GM12878 (cell line): ENCODE measurements around the gene CNIH2. TPM values are rescaled to one million over a fixed set of nuclear protein-coding genes. Genes with fewer than 3 reads are reported as not detected.
A peak's percentile ranks its signal among the peaks of the same experiment; 100 is the strongest.

Experiments
- ATAC-seq: fragments of 200-7000 bp; cut with Tn5 transposase; 3 replicates; pipeline ENCODE4 v1.9.1; 2020; ENCODE audit warnings: mild to moderate bottlenecking, moderate library complexity
- BruUV-seq: library from RNA; stranded (reverse); fragments of 400-500 nt; replicated peaks from 2 replicates; lab custom pipeline; 2021; lab: Mats Ljungman, UMichigan
- CTCF ChIA-PET: fragments of 300-600 bp; sonication (Branson Sonifier 250); formaldehyde crosslinking; extraction: SDS; loops from one replicate; lab custom pipeline; 2021; ENCODE audit warnings: inconsistent platforms; lab: Yijun Ruan, JAX
- POLR2A ChIA-PET: fragments of 350-600 bp; formaldehyde crosslinking; extraction: SDS; loops from one replicate; lab custom pipeline; 2021; ENCODE audit warnings: inconsistent platforms; lab: Charles Lee
- RAD21 ChIA-PET: fragments of 300-600 bp; sonication (Branson Sonifier 250); formaldehyde crosslinking; loops from one replicate; lab custom pipeline; 2023; ENCODE audit warnings: antibody characterized with exemption; ENCODE audit not compliant: unreplicated experiment; lab: Charles Lee
- SMC1A ChIA-PET: fragments of 300-600 bp; sonication (Branson Sonifier 250); formaldehyde crosslinking; loops from one replicate; lab custom pipeline; 2023; ENCODE audit not compliant: unreplicated experiment, uncharacterized antibody; lab: Charles Lee
- DNase-seq: peaks from one replicate; pipeline ENCODE4 v3.0.0-alpha.2; 2011; ENCODE audit warnings: low read depth, low spot score
- FAIRE-seq: peaks from 3 replicates; lab custom pipeline; 2011; peaks lifted over from hg19 to GRCh38; lab: Jason Lieb, UNC
- H2AFZ ChIP-seq: 2 replicates; pipeline ENCODE4 v1.6.0; 2011; ENCODE audit warnings: low read depth, low read length, control low read depth; ENCODE audit not compliant: control insufficient read depth
- H3K27ac ChIP-seq: 2 replicates; pipeline ENCODE4 v1.5.1; 2011; ENCODE audit warnings: control low read depth; ENCODE audit not compliant: control insufficient read depth, insufficient read depth
- H3K27me3 ChIP-seq, 2 experiments: replicated peaks in 1 of 2; 2 replicates each; pipeline versions ENCODE4 v1.6.0 to v1.6.1; 2011; ENCODE audit warnings: low read length in 1 of 2; ENCODE audit not compliant: control insufficient read depth in 2 of 2, insufficient read depth in 2 of 2
- H3K36me3 ChIP-seq, 2 experiments: 2 replicates each; pipeline ENCODE4 v1.5.1; 2011; ENCODE audit warnings: low read length in 1 of 2; ENCODE audit not compliant: control insufficient read depth in 2 of 2, insufficient read depth in 2 of 2
- H3K4me1 ChIP-seq: 2 replicates; pipeline ENCODE4 v1.6.1; 2011; ENCODE audit warnings: mild to moderate bottlenecking, low read length, moderate library complexity, mixed read lengths; ENCODE audit not compliant: control insufficient read depth, insufficient read depth
- H3K4me2 ChIP-seq: 2 replicates; pipeline ENCODE4 v1.6.0; 2011; ENCODE audit warnings: control low read depth; ENCODE audit not compliant: control insufficient read depth, insufficient read depth
- H3K4me3 ChIP-seq: fragments of 200-600 bp; sonication (generic); 2 replicates; pipeline ENCODE4 v1.5.1; 2016
- H3K79me2 ChIP-seq: 2 replicates; pipeline ENCODE4 v1.6.0; 2011; ENCODE audit warnings: low read length; ENCODE audit not compliant: control insufficient read depth, insufficient read depth
- H3K9ac ChIP-seq: 2 replicates; pipeline ENCODE4 v1.8.0; 2011; ENCODE audit warnings: low read length, control low read depth, mixed read lengths; ENCODE audit not compliant: control insufficient read depth, insufficient read depth
- H3K9me3 ChIP-seq: replicated peaks from 3 replicates; pipeline ENCODE4 v1.5.1; 2011; ENCODE audit warnings: mild to moderate bottlenecking, low read length; ENCODE audit not compliant: control insufficient read depth, insufficient read depth
- H4K20me1 ChIP-seq: 2 replicates; pipeline ENCODE4 v1.6.0; 2011; ENCODE audit not compliant: control insufficient read depth, insufficient read depth
- E4F1 ChIP-seq: fragments of 450-650 bp; IDR thresholded peaks from 2 replicates; pipeline ENCODE4 v1.6.1; 2018; ENCODE audit warnings: borderline replicate concordance, mild to moderate bottlenecking; ENCODE audit not compliant: partially characterized antibody
- ELK1 ChIP-seq: IDR thresholded peaks from 2 replicates; pipeline ENCODE4 v1.6.1; 2012; ENCODE audit warnings: low read depth, low read length, improper control_type of control experiment
- JUNB ChIP-seq: IDR thresholded peaks from 2 replicates; pipeline ENCODE4 v1.6.1; 2016; ENCODE audit warnings: antibody characterized with exemption, mild to moderate bottlenecking
- LARP7 ChIP-seq: fragments of 450-650 bp; IDR thresholded peaks from 2 replicates; pipeline ENCODE4 v1.6.1; 2017; ENCODE audit warnings: mild to moderate bottlenecking
- MEF2B ChIP-seq: fragments of 450-650 bp; IDR thresholded peaks from 2 replicates; pipeline ENCODE4 v1.6.1; 2018; ENCODE audit warnings: mild to moderate bottlenecking, moderate library complexity; ENCODE audit not compliant: partially characterized antibody, poor library complexity, severe bottlenecking
- MTA2 ChIP-seq: fragments of 450-650 bp; IDR thresholded peaks from 2 replicates; pipeline ENCODE4 v1.6.1; 2016; ENCODE audit warnings: low read depth, mild to moderate bottlenecking, moderate library complexity
- NR2C2 ChIP-seq: IDR thresholded peaks from 2 replicates; pipeline ENCODE4 v1.6.1; 2011; ENCODE audit warnings: borderline replicate concordance, low read depth; ENCODE audit not compliant: control insufficient read depth, insufficient read length
- PAX5 ChIP-seq: IDR thresholded peaks from 2 replicates; pipeline ENCODE4 v1.6.1; 2011; ENCODE audit warnings: low read depth, low read length, borderline replicate concordance
- RUNX3 ChIP-seq: IDR thresholded peaks from 2 replicates; pipeline ENCODE4 v1.6.1; 2012; ENCODE audit warnings: low read length, inconsistent platforms
- SRF ChIP-seq, 2 experiments: IDR thresholded peaks; 2 replicates each; pipeline ENCODE4 v1.6.1; 2011; ENCODE audit warnings: low read depth in 2 of 2, low read length in 2 of 2, mild to moderate bottlenecking in 1 of 2, moderate library complexity in 1 of 2
- ZBTB11 ChIP-seq: fragments of 450-650 bp; formaldehyde crosslinking; IDR thresholded peaks from 2 replicates; pipeline ENCODE4 v1.5.0; 2022; ENCODE audit warnings: mild to moderate bottlenecking, missing genetic modification characterization
- WGBS: methylation state at CpG from one replicate; pipeline ENCODE4 v1.1.6; 2016; ENCODE audit warnings: low lambda C conversion rate; ENCODE audit not compliant: insufficient replicate concordance, insufficient coverage; ENCODE audit errors: missing lambda C conversion rate; 5-methylcytosine and 5-hydroxymethylcytosine counted together
- in situ Hi-C: fragments of 300-500 bp; cut with MboI; formaldehyde crosslinking; loops from 9 replicates; pipeline ENCODE4 v1.14.3; 2018; ENCODE audit warnings: mixed read lengths
- intact Hi-C: fragments of 100-400 bp; cut with micrococcal nuclease; formaldehyde crosslinking; loops from one replicate; pipeline ENCODE4 v1.14.2; 2022; ENCODE audit not compliant: unreplicated experiment
- polyA plus RNA-seq, 11 experiments: library from polyadenylated mRNA; depleted of rRNA in 4 of 11; unstranded in 6 of 11; stranded (reverse) in 5 of 11; fragments of >200 nt; fragmentation: Nextera tagmentation in 4 of 11; fragmentation: Illumina TruSeq in 1 of 11; extraction: Ambion mirVana in 4 of 11; extraction: Trizol in 1 of 11; gene quantifications; 1 replicate in 1 of 11; 2 replicates in 10 of 11; pipeline versions ENCODE4 v1.2.1 to v1.2.3, GENCODE V29; 2011 to 2016; ENCODE audit warnings: inconsistent platforms in 2 of 11, missing spikeins in 2 of 11, low read depth in 1 of 11
- total RNA-seq, 4 experiments: library from RNA; depleted of rRNA in 3 of 4; stranded (reverse); fragments of >200 nt in 3 of 4; fragmentation: Illumina TruSeq in 1 of 4; extraction: Trizol in 1 of 4; gene quantifications; 2 replicates each; pipeline versions ENCODE4 v1.2.1 to v1.2.3, GENCODE V29; 2013 to 2021

The CNIH2 gene
- total and polyA plus RNA-seq, 10 of the 15 experiments (the other 5 are each of a cell fraction or from before 2014, with no cell fraction given) = 0.07 to 1.3 (median 0.68) TPM; not detected in 2

- Histone ChIP-seq H3K4me3 (peak overlapping the region; percentile 77), H3K36me3 (peaks cover 17 to 28% of the 10 kb centered on the region in 2 experiments), H3K9me3 (no peaks in the 10 kb centered on the region), H3K4me2 (peak overlapping the region; percentile 99), H3K9ac (peak overlapping the region; percentile 92), H2AFZ (peak overlapping the region; percentile 95), H3K27me3 (no peaks in the 10 kb centered on the region), H3K27ac (peak overlapping the region; percentile 94), H4K20me1 (no peaks in the 10 kb centered on the region), H3K4me1 (peaks cover 11% of the 10 kb centered on the region), H3K79me2 (peaks cover 27% of the 10 kb centered on the region)
- no TSS peak for BruUV-seq
- FAIRE-seq (peak; percentile 52), DNase-seq (peak; percentile 54), ATAC-seq (peak; percentile 83)
- ChIA-PET CTCF (interaction anchor here (0.8 to 1.6 kb wide), 8 partner anchors 8 to 223 kb away, joined by 3 to 5 read pairs (median 4); partner anchors contain the start of gene YIF1A), SMC1A (interaction anchor here (0.7 to 2.4 kb wide), 9 partner anchors 9 to 245 kb away, joined by 3 to 10 read pairs (median 3); partner anchors contain the start of genes CNIH2 and SF3B2), RAD21 (interaction anchor here (0.7 to 2.2 kb wide), 5 partner anchors 14 to 46 kb away, joined by 3 to 9 read pairs (median 4); partner anchors contain the start of gene YIF1A), POLR2A (interaction anchor here (0.5 to 2.6 kb wide), 19 partner anchors 13 to 1772 kb away, joined by 3 to 26 read pairs (median 4); partner anchors contain the start of genes CD248, SF3B2 and YIF1A)
- intact Hi-C loops = loop anchor here (2.0 kb wide), 1 partner anchor 15 kb away; no protein-coding TSS in a partner anchor
- 1% methylated on average over 50 of the region's 61 CpGs for WGBS
- in situ Hi-C loops = no loop called here
- TF ChIP-seq MTA2 (peak; percentile 36; the same call in 1 of the 2 replicates), ZBTB11 (CRISPR knock-in tag) (no peak), MEF2B (peak; percentile 49), ELK1 (no peak), RUNX3 (no peak; the same call in 1 of the 2 replicates), JUNB (no peak), PAX5 (no peak), NR2C2 (no peak), LARP7 (no peak; the same call in 1 of the 2 replicates), SRF (IDR thresholded peaks at IDR 0.05; ENCODE audit: low read depth in 2 of 2, low read length in 2 of 2) (no peak), E4F1 (no peak)
Observed at GRCh38 chr11:66267379-66268243, 10.4 kb upstream of the CNIH2 start.
